Left kidney (tissue), 1 donor: ENCODE measurements around the gene SLC25A1. TPM values are rescaled to one million over a fixed set of nuclear protein-coding genes. Genes with fewer than 3 reads are reported as not detected.

Experiments used
- polyA plus RNA-seq: library from polyadenylated mRNA; unstranded; fragments of 120-200 nt; gene quantifications from one replicate; pipeline ENCODE4 v1.2.1, GENCODE V29; 2013; ENCODE audit not compliant: insufficient read length

The SLC25A1 gene
- polyA plus RNA-seq, 1 donor, result 57.4 TPM

Other genes with a start within 250 kb of the SLC25A1 start
- 11.9 TPM for gene PRODH, start 242.4 kb downstream of the SLC25A1 start, polyA plus RNA-seq
- 71.5 TPM for gene DGCR2, start 56.3 kb downstream of the SLC25A1 start, polyA plus RNA-seq
- not detected for gene TSSK2, start 47.4 kb downstream of the SLC25A1 start, polyA plus RNA-seq
- gene ESS2, start 34.1 kb downstream of the SLC25A1 start, polyA plus RNA-seq, result 13.3 TPM
- not detected for gene GSC2, start 28.4 kb downstream of the SLC25A1 start, polyA plus RNA-seq
- 6.9 TPM for gene CLTCL1, start 113.0 kb upstream of the SLC25A1 start, polyA plus RNA-seq